ENCODE results near the gene LTBR.

Gene LTBR

GRCh38 chr12:6430124-6430989 is 46.4 kb downstream of the LTBR start:
- peak; percentile 65 for DNase-seq

- DNase-seq, result no peak
Observed at GRCh38 chr12:6432991-6433390, 49.0 kb downstream of the LTBR start.

- no peak for DNase-seq
Observed at GRCh38 chr12:6434205-6435140, 50.5 kb downstream of the LTBR start.

- DNase-seq, result no peak
Observed at GRCh38 chr12:6435961-6436715, 52.2 kb downstream of the LTBR start.

GRCh38 chr12:6437586-6437985 is 53.6 kb downstream of the LTBR start:
- no peak for DNase-seq

- DNase-seq, result no peak
Observed at GRCh38 chr12:6438345-6438744, 54.4 kb downstream of the LTBR start.

GRCh38 chr12:6440391-6440790 is 56.4 kb downstream of the LTBR start:
- DNase-seq, result no peak

All from SIG-M5 (cell line).